ENCODE results near the gene FNDC3A.
A peak's percentile ranks its signal among the peaks of the same experiment; 100 is the strongest.
"Not testable (repeated sequence)": the region's sequence is repeated elsewhere in the genome, so short reads cannot be mapped to it uniquely, and the experiment has no call there.

The FNDC3A gene

DNA sequence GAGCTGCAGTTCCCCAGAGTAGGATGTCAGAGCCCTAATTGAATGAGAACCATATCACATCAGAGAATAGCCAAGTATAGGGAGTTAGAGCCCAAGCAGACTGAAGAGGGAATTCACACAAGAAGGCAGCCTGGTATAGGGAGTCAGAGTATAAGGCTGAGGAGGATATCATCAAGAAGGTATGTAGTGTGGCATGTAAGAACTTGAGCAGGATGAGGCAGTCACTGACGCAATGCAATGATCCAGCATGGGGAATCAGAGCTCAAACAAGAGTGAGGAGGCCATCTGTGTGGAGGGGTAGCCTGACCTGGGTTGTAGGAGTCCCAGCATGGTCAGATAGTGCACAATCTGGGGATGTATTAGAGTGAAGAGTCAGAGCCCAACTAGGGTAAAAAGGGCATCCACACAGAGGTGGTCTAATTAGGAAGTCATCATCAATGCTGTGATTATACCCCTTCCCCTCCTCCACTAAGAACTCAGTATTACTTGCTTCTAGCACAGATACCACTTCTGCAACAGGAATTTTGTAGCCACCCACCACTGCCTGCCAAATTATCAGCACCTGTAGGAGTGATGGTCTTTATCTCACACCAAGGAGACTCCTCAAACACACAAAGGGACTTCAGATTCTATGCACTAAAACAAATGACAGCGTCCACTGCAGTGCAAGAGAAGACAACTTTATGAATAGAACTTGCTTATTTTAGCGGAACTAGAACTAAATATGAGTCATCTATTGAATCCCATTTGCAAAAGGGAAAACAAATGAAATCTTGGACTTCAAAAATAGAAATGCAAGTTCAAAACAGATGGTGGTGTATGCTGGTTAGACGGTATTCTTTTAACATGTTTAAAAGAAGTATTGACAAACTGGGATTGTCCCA, 107.2 kb downstream of the FNDC3A start:
- no peak for DNase-seq (ENCODE audit: low read depth in 3 of 3)

DNA sequence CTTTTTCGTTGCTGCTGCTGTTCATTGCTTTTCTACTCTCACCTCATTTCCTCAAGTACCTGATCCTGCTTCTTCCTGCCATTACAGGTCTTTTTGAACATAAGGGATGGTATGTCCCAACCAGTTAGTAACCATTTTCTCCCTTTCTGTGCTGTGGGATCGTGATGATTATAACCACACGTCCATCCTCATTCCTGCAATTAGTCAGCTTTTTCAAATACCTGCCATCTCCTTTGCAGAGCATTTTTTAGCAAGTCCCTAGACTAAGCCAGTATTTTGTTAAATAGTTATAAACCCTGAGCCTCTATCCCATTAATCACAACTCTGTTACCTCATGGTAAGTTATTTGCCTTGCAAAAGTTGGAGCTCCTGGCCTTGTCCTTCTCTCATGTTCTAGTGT, 109.2 kb downstream of the FNDC3A start:
- no peak for DNase-seq (ENCODE audit: low read depth in 3 of 3)

DNA sequence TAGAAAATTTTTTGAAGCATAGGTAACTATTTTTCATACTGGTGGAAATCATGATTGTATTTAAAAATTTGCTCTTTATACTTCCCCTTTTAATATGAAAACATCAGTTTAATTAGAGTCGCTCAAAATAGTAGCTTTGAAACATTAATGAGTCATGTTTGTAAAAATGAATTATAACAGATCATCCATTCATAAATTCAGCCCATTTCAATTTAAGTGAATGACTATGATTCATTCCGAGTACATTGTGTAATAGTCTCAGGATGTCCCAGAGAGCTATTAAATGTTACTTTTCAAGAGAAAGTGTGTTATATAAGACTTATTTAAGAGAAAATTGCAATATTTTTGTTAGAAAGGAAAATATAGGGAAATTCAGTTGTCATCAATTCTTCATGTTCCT, 111.0 kb downstream of the FNDC3A start:
- no peak for DNase-seq (ENCODE audit: low read depth in 3 of 3)

DNA sequence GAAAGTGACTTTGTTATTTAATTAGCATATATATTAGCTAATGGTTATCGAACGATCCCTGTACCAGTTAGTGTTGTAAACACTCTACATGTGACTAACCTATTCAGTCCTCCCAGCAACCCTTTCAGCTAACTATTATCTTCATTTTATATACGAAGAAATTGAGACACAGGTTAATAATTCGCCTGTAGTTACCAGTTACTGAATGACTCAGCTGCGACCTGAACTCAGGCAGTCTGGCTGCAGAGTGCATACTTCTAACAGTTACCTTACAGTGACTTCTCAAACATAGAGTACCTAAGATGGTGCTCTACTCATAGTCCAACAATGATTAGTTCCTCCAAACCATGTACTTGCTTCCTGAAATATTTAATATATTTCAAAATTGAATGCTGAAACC, 117.7 kb downstream of the FNDC3A start:
- no peak for DNase-seq (ENCODE audit: low read depth in 3 of 3)

DNA sequence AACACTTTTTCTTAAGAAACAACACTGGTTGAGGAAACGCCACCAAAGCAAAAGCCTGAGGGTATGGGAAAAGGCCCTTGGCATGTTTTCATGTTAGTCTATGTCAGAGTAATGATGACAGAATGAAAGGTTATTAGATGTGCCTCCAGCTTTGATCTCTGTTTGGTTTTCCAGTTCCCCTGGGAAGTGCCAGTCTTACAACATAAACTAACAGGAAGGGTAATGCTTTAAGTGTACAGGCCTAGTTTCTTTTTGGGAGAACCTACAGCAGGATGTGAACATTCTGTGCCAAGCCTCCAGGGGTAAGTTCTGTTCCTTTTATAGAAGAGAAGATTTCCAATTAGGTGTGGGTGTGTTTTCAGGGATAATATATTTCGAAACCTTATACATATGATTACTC, 121.7 kb downstream of the FNDC3A start:
- DNase-seq (ENCODE audit: low read depth in 3 of 3): no peak

DNA sequence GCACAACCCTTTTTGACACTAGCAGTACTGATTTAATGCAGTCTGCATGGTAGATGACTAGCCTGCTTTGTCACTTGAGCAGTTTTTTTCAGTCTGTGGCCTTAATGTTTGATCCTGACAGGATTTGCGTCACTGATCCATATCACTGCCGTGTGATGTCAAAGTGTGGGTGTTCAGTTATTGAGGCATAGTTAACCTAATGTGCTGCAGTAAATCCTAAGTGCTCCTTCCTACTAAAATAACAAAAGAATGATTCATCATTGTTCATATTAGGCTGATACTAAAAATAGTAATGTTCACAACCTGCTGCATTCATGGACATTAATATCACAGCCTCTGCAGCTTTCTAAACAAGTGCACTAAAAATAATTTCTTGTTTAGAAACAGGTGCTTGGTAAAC, 122.5 kb downstream of the FNDC3A start:
- no peak for DNase-seq (ENCODE audit: low read depth in 3 of 3)

DNA sequence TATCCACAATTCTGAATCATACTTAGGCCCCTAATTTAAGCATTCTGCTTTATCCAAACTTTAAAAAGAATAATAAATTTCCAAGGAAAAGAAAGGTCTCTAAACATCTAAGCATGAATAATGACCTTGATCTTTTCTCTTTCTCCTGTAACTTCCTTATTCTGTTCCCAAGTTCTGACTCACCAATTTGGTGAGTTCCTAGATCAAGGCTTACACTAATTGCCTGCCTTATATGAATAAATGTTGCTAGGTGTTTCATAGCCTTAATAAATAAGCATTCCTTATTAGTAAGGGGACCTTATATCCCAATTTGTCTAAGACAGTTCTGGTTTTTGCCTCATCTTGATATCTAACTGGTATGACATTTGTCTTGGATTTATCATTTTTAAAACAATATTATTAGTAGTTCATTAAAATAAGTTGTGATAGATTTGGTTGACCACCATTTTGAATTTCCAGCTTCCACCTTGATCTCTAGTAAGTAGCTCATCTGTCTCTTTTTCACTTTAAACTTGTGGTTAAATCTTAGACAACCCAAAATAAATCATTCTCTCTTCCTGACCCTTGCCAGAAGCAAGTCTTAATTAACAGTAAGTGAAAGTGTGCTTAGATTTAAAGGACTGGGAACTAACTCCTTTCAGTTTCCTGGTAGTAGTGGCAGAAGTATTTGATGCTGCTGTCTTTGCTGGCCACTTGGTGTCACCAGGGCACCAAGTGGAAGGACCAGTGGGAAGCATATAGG, 123.2 kb downstream of the FNDC3A start:
- no peak for DNase-seq (ENCODE audit: low read depth in 3 of 3)

DNA sequence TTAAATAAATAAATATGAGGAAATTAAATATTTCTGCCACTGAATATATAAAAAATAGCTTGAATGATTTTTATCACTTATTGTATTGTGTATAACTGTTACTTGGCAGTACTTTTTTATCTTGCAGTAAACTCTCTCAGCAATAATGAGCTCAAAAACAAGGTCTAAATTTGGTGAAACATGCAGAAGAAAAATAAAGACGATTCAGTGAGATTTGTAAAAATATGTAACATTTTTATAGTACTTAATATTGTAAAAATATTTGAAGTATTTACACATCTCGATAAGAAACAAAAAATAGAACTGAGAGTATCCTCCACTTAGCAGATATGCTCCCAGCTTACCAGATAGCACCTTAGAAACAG, 123.8 kb downstream of the FNDC3A start:
- DNase-seq (ENCODE audit: low read depth in 3 of 3): no peak

DNA sequence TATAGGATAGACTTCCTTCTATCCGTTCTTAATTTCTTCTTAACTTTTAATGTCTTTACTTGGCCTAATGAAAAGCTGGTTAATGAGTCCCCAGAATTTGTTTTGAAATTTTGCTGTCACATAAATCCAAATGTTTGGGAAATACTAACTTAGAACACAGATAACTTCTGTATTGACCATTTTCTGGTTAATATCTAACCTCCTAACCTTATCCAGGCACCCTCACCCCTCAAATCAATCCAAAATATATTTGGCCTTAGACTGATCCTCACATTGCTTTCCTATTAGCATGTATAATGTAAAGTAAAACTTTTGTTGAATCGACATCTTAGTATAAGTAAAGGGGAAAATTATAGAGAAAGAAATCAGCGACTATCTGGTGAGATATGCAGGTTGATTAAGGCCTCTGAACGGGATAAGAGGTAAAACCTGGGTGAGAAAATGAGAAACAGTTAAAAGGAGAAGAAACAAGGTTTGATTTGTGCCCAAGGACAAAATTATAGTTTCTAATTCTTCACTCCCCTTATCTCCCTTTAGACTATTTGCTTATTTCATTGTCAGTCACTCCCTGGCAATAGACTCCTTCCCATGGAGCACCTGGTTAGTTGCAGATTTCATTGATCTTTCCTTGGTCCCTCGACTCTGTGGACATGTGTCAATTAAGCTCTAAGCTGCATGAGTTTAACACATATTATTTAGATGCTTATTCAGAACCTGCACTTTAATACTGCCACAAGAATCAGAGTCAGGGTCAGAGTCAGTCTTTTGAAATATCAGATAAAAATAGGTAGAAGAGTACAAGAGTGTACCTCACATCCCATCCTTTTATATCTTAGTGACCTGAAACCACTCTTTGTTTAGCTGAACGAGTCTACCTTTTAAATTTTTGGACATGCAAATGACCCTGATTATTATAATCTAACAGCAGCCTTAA, 125.2 kb downstream of the FNDC3A start:
- no peak for DNase-seq (ENCODE audit: low read depth in 3 of 3)

DNA sequence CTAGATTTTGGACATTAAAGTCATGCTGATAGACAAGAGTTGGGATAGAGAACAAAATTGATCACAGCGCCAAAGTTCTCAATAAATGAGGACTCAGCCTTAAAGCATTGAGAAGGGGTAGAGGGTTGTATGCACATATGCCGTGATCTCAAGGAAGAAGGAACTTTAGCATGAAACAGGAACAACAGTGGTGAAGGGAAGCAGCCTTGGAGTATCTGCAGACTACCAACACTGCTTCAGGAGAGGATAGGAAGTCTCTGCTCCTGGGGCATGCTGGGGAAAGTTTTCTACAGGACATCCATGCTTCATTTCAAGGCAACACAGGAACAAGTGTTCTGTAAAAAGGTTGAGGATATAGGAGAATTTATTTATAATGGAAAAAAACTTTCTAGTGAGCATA, 132.5 kb downstream of the FNDC3A start:
- no peak for DNase-seq (ENCODE audit: low read depth in 3 of 3)

DNA sequence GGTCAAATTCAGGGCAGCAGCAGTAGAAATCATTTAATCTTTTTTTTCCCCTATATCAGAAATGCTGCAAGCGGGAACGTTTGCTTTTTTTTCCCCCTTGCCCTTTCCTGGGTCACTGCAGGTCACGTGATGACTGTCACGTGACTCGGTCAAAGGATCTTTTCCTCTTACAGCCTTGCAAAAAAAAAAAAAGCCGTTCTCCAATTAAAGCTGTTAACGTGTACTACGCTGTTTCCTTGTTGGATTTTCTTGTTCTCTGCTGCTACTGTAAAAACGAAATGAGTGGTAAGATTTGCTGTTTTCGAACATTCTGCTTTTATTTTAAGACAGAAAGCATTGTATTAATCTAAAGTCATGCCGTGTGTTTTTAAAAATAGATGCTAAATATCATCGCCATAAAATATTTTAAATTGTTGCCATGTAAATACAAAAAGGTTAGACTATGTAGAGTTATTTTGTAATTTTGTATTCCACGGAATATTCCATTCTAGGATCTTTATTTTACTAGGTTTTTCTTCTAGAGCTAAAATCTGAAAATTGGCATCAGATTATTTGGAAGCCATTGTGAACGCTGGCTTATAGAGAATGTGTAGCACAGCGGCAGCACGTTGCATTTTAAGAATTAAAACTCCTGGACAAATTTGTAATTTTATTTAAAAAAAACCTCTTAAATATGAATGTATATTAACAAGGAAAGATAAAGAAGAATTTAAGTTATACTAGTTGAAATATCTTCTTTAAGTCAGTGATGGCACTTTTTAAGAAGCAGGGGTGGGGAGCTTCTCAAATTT, 134.6 kb downstream of the FNDC3A start:
- peak; percentile 37 to 60 (median 49) for DNase-seq (ENCODE audit: low read depth in 3 of 3)

DNA sequence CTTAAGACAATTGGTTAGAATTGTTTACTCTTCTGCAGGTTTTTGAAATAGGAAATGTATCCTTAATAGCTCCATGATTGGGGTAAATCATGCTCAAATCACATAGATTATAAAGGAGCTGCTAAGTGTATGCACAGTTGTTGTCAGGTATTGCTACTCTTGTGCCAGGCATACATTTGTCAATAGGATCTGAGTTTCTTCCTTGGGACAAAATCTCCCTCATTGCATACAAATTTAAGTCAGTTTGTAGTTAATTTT, 135.1 kb downstream of the FNDC3A start:
- DNase-seq (ENCODE audit: low read depth in 3 of 3): no peak

DNA sequence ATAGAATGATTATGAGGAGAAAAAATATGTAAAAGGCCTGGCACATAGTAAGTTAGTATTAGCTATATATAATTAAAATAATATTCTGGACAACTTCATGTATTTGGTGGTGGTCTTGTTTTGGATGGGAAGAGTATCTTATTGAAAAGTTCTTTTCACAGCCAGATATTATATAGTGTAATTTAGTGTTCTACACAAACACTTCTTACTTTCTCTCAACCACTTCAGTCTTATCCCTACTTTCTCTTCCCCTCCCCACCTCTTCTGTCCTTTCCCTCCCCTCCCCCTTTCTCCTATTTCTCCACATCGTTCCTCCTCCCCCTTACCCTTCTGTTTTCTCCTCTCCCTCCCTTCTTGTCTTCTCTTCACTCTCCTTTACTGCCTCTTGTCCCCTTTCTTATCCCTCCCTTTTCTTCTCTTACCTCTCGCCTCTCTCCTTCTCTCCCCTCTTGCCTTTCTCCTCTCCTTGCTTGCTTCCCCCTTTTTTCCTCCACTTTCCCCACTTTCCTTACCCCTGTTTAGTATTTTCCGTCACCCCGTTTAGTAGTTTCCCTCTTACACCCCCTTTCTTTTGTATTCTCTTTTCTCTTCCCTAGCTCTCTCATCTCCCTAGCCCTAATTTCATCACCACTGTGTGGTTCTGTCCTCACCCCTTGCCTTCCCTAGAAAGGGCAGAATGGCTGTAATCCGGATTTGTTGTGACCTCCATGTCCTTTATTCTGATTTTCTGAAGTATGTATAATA, 137.2 kb downstream of the FNDC3A start:
- DNase-seq (ENCODE audit: low read depth in 3 of 3): no peak

DNA sequence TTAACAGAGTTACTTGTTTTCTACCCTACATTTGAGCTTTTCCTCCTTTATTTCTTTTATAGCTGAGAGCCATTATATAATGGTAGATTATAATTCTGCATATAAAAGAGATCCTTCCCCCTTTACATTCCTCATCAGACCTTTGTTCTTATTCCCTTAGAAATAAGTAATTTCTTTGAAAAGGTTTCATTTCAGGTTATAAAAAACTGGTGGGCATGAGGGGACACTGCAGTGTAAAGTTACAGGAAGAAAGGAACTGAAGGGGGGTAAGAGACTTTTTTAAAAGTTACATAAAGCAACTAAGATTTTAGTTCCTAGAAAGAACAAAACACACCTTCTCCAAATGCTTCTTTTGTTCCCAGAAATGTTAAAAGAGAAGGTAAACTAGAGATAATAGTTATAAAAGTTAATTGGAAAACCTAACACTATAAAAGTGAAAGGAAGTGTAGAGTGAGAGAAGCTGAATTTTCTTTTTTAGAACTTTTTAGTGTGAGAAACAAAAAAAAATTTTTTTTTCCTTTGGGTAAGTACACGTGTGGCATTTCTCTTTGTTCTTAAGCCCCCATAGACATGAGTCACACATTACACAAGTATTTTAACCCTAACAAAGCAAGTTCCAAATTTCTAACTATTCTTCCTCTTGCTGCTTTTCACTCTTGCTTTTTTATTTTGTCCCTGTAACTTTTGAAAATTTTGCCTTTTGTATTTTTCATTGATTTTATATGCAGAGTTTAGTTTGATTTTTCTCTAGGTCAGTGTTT, 138.0 kb downstream of the FNDC3A start:
- DNase-seq (ENCODE audit: low read depth in 3 of 3): no peak

DNA sequence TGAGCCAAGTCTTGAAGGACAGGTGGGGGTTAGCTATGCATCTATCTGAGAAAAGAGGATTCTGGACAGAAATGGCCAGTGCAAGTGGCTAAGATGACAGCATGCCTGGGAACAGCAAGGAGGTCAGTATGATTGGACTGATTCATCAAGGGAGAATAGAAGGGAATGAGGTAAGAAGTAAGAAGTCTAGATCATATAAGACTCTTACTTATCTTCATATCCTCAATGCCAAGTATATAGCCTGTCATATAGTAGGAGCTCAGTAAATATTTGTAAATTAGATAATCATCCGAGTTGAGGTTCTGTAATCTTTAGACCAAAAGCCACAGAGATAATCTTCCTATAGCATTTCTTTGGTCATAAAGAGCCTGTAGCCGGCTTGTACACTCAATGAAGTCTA, 141.2 kb downstream of the FNDC3A start:
- DNase-seq (ENCODE audit: low read depth in 3 of 3): no peak

DNA sequence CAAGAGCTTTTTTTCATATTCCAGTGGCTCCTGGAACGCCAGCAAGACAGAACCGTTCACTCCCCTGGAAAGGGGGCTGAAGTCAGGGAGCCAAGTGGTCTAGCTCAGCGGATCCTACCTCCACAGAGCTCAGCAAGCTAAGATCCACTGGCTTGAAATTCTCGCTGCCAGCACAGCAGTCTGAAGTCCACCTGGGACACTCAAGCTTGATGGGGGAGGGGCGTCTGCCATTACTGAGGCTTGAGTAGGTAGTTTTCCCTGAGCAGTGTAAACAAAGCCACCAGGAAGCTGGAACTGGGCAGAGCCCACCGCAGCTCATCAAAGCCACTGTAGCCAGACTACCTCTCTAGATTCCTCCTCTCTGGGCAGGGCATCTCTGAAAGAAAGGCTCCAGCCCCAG, 142.7 kb downstream of the FNDC3A start:
- DNase-seq (ENCODE audit: low read depth in 3 of 3): not testable (repeated sequence)

DNA sequence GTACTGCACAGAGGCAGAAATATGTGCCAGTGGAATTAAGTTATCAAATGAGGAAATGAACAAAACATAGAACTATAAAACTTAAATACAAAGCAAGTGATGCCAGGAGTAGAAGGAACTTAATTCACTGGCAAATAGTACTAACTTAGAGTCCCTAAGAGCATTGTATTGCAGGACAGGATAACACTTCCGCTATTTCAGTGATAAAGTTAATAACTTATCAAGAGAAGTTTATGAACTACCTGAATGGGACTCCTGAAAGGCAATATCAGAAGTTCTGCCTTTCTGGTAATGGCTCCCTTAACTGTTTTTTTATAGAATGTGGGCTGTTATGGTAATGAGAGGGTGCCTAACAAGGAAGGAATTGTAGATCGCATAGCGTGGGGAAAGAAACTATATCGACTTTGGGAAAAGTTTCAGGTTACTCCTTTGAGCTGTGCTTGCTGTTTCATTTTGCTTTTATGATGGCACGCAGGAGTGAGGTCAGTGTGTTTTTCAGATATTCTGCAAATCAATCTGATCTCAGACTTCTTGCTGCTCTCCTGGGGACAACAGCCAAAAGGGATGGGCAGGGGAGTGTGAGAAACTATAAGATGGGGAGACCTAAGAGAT, 149.1 kb downstream of the FNDC3A start:
- no peak for DNase-seq (ENCODE audit: low read depth in 3 of 3)

DNA sequence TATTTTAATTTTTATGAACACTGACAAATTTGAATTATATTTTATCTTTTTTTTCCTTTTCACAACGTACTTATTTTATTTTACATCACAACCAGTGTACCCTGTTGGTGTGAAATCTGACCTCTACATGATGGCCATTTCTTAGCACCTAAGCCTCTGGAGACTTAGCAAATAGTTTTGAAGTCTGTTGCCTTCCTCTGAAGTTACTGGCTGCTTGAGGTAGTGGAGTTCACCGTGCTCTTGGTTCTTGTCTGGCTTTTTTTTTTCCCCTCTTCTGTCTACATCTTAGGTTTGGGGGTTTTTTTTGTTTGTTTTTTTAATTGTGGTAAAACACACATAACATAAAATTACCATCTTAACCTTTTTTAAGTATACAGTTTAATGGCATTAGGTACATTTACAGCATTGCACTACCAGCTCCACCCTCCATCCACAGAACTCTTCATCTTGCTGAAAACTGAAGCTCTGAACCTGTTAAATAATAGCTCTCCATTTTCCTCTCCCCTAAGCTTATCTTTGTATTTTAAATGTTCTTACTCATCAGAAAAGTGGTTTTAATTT, 150.3 kb downstream of the FNDC3A start:
- no peak for DNase-seq (ENCODE audit: low read depth in 3 of 3)

DNA sequence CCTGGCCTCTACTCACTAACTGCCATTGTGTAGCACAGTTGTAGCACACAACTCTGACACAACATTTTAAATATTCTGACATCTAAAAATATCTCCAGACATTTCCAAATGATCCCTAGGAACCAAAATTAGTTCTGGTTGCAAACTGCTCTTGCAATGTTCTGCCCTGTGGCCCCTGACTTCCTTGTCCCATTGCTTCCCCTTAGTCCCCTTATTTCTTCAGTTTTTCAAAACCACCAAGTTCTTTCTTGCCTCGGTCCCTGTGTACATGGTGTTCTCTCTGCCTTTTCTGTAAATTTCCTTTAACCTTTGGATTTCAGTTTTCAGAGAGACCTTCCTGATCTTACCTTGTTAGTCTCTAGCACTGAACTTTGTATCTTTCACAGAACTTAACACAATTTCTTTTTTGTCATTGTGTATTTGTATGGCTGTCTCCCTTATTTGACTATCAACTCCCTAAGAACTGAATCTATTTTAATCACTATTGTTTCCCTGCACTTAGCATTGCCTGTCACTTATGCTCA, 156.8 kb downstream of the FNDC3A start:
- DNase-seq (ENCODE audit: low read depth in 3 of 3): no peak
